Trophoblast cell (in vitro differentiated cells and primary cell): ENCODE data around the gene DNASE1L1.

Experiments
- DNase-seq, 2 donors: peaks; one replicate each; pipeline ENCODE4 v3.0.0-alpha.2; 2016
- H2AFZ ChIP-seq: 2 replicates; pipeline ENCODE4 v1.6.1; 2013; ENCODE audit warnings: low read length, moderate library complexity, mild to moderate bottlenecking; ENCODE audit not compliant: insufficient read depth, poor library complexity
- H2AK5ac ChIP-seq: 2 replicates; pipeline ENCODE4 v1.6.1; 2013; ENCODE audit warnings: mild to moderate bottlenecking, low read length
- H2BK120ac ChIP-seq: 2 replicates; pipeline ENCODE4 v1.6.1; 2013; ENCODE audit warnings: low read length, mild to moderate bottlenecking, moderate library complexity; ENCODE audit not compliant: insufficient read depth, poor library complexity
- H2BK12ac ChIP-seq: 2 replicates; pipeline ENCODE4 v1.6.1; 2013; ENCODE audit warnings: mild to moderate bottlenecking, low read length, moderate library complexity
- H2BK5ac ChIP-seq: 2 replicates; pipeline ENCODE4 v1.6.1; 2013; ENCODE audit warnings: low read length, low read depth, moderate library complexity, mild to moderate bottlenecking; ENCODE audit not compliant: poor library complexity
- H3K14ac ChIP-seq: 2 replicates; pipeline ENCODE4 v1.6.1; 2013; ENCODE audit warnings: mild to moderate bottlenecking, low read length
- H3K18ac ChIP-seq: 2 replicates; pipeline ENCODE4 v1.6.1; 2013; ENCODE audit warnings: mild to moderate bottlenecking, low read length
- H3K23ac ChIP-seq: 2 replicates; pipeline ENCODE4 v1.6.1; 2013; ENCODE audit warnings: low read length
- H3K27ac ChIP-seq: 2 replicates; pipeline ENCODE4 v1.5.1; 2013; ENCODE audit warnings: low read depth, mild to moderate bottlenecking, inconsistent platforms, low read length, moderate library complexity
- H3K27me3 ChIP-seq: 2 replicates; pipeline ENCODE4 v1.6.1; 2013; ENCODE audit warnings: inconsistent platforms, mild to moderate bottlenecking, low read length, moderate library complexity; ENCODE audit not compliant: insufficient read depth
- H3K36me3 ChIP-seq, 2 experiments: 1 replicate in 1 of 2; 2 replicates in 1 of 2; pipeline ENCODE4 v1.6.1; 2013; ENCODE audit warnings: low read length in 2 of 2, mild to moderate bottlenecking in 2 of 2, moderate library complexity in 1 of 2; ENCODE audit not compliant: insufficient read depth in 2 of 2, control insufficient read depth in 1 of 2
- H3K4ac ChIP-seq: 2 replicates; pipeline ENCODE4 v1.6.1; 2013; ENCODE audit warnings: low read depth, mild to moderate bottlenecking, low read length, moderate library complexity
- H3K4me1 ChIP-seq, 2 experiments: 1 replicate in 1 of 2; 2 replicates in 1 of 2; pipeline ENCODE4 v1.6.1; 2013; ENCODE audit warnings: low read length in 2 of 2, mild to moderate bottlenecking in 2 of 2, moderate library complexity in 1 of 2; ENCODE audit not compliant: insufficient read depth in 2 of 2, control insufficient read depth in 1 of 2
- H3K4me2 ChIP-seq: 2 replicates; pipeline ENCODE4 v1.6.1; 2013; ENCODE audit warnings: inconsistent platforms, mild to moderate bottlenecking, low read length, moderate library complexity
- H3K4me3 ChIP-seq: 2 replicates; pipeline ENCODE4 v1.5.1; 2013; ENCODE audit warnings: mild to moderate bottlenecking, low read depth, low read length, inconsistent platforms
- H3K79me1 ChIP-seq: one replicate; pipeline ENCODE4 v1.6.1; 2013; ENCODE audit warnings: low read length
- H3K79me2 ChIP-seq: 2 replicates; pipeline ENCODE4 v1.6.1; 2013; ENCODE audit warnings: low read length, mild to moderate bottlenecking; ENCODE audit not compliant: control insufficient read depth, insufficient read depth, poor library complexity
- H3K9ac ChIP-seq: 2 replicates; pipeline ENCODE4 v1.6.1; 2013; ENCODE audit warnings: mild to moderate bottlenecking, low read length
- H3K9me3 ChIP-seq: 2 replicates; pipeline ENCODE4 v1.6.1; 2013; ENCODE audit warnings: low read depth, mild to moderate bottlenecking, control low read depth, inconsistent platforms, low read length; ENCODE audit not compliant: insufficient read depth
- H4K12ac ChIP-seq: 2 replicates; pipeline ENCODE4 v1.6.1; 2013; ENCODE audit warnings: low read depth, mild to moderate bottlenecking, low read length, moderate library complexity
- H4K8ac ChIP-seq: 2 replicates; pipeline ENCODE4 v1.6.1; 2013; ENCODE audit warnings: low read depth, mild to moderate bottlenecking, low read length, moderate library complexity
- H4K91ac ChIP-seq: one replicate; pipeline ENCODE4 v1.6.1; 2013; ENCODE audit warnings: low read depth, mild to moderate bottlenecking, low read length, moderate library complexity
- WGBS: extraction: QIAGEN DNeasy Blood & Tissue Kit; methylation state at CpG from one replicate; pipeline ENCODE4 v1.1.7; 2013; ENCODE audit warnings: missing lambda C conversion rate; ENCODE audit not compliant: insufficient read length, insufficient coverage; ENCODE audit errors: extremely low coverage; 5-methylcytosine and 5-hydroxymethylcytosine counted together

The DNASE1L1 gene

GRCh38 chrX:154359362-154360154 is 49.5 kb downstream of the DNASE1L1 start:
- Histone ChIP-seq H3K9me3 (no peaks in the 10 kb centered on the region), H3K4me3 (no peak overlapping the region), H3K9ac (no peak overlapping the region), H3K4me1 (no peaks in the 10 kb centered on the region), H3K14ac (no peak overlapping the region), H4K8ac (no peak overlapping the region), H3K79me1 (no peaks in the 10 kb centered on the region), H2BK120ac (no peak overlapping the region), H3K79me2 (no peaks in the 10 kb centered on the region), H3K4ac (no peak overlapping the region), H3K36me3 (peaks cover 96% of the 10 kb centered on the region in 2 experiments), H4K12ac (no peak overlapping the region), H3K27ac (no peak overlapping the region), H3K27me3 (no peaks in the 10 kb centered on the region), H3K23ac (no peak overlapping the region), H2AK5ac (no peak overlapping the region), H3K4me2 (no peak overlapping the region), H4K91ac (no peak overlapping the region), H3K18ac (no peak overlapping the region), H2BK5ac (no peak overlapping the region), H2BK12ac (no peak overlapping the region), H2AFZ (no peak overlapping the region)
- DNase-seq = no peak
- WGBS = no CpG with 5 or more reads among the region's 41 CpGs

DNA sequence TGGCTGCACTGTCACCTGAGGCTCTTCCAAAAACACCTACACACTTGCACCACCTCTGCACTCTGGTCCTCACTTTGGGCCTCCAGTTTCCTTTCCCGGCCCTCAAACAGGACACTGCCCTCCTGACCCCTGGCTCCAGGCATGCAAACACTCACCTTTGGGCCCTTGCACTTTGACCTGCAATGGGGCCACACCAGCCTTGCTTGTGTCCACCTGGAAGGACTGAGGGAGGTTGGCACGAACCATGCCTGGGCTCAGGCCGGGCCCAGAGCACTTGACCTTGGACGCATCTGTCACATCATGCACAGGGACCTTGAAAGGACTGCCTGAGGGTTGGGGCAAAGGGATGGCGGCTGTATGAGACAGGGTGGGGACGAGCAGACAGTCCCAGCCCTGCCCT is 50.2 kb downstream of the DNASE1L1 start:
- peaks cover 96% of the 10 kb centered on the region in 2 experiments for H3K36me3 ChIP-seq
- no peaks in the 10 kb centered on the region for H3K27me3 ChIP-seq
- no peak overlapping the region for H2AK5ac ChIP-seq
- no peak overlapping the region for H2BK5ac ChIP-seq
- H3K4me2 ChIP-seq = no peak overlapping the region
- no CpG with 5 or more reads among the region's 6 CpGs for WGBS
- no peaks in the 10 kb centered on the region for H3K79me2 ChIP-seq
- no peak overlapping the region for H3K27ac ChIP-seq
- H4K8ac ChIP-seq = no peak overlapping the region
- no peak overlapping the region for H4K91ac ChIP-seq
- H2BK12ac ChIP-seq = no peak overlapping the region
- H3K18ac ChIP-seq = no peak overlapping the region
- DNase-seq = no peak
- no peak overlapping the region for H2BK120ac ChIP-seq
- no peaks in the 10 kb centered on the region for H3K4me1 ChIP-seq
- no peak overlapping the region for H4K12ac ChIP-seq
- no peak overlapping the region for H3K23ac ChIP-seq
- H3K14ac ChIP-seq = no peak overlapping the region
- no peaks in the 10 kb centered on the region for H3K9me3 ChIP-seq
- no peak overlapping the region for H3K9ac ChIP-seq
- no peak overlapping the region for H3K4me3 ChIP-seq
- no peak overlapping the region for H3K4ac ChIP-seq
- H2AFZ ChIP-seq = no peak overlapping the region
- no peaks in the 10 kb centered on the region for H3K79me1 ChIP-seq

GRCh38 chrX:154358011-154358410 is 51.0 kb downstream of the DNASE1L1 start:
- no peak overlapping the region for H4K8ac ChIP-seq
- H2AFZ ChIP-seq = no peak overlapping the region
- H4K12ac ChIP-seq = no peak overlapping the region
- H3K23ac ChIP-seq = no peak overlapping the region
- no peak overlapping the region for H3K27ac ChIP-seq
- H3K27me3 ChIP-seq = no peaks in the 10 kb centered on the region
- no peak overlapping the region for H2AK5ac ChIP-seq
- H3K4me3 ChIP-seq = peak overlapping the region; percentile 10
- H3K9ac ChIP-seq = no peak overlapping the region
- no peak overlapping the region for H3K18ac ChIP-seq
- H2BK5ac ChIP-seq = no peak overlapping the region
- no peak overlapping the region for H3K4me2 ChIP-seq
- H3K9me3 ChIP-seq = no peaks in the 10 kb centered on the region
- H3K79me2 ChIP-seq = no peaks in the 10 kb centered on the region
- no peak overlapping the region for H2BK12ac ChIP-seq
- H3K4me1 ChIP-seq = no peaks in the 10 kb centered on the region
- no peak for DNase-seq
- no peak overlapping the region for H3K14ac ChIP-seq
- H3K79me1 ChIP-seq = no peaks in the 10 kb centered on the region
- no peak overlapping the region for H2BK120ac ChIP-seq
- no peak overlapping the region for H3K4ac ChIP-seq
- no CpG with 5 or more reads among the region's 11 CpGs for WGBS
- H4K91ac ChIP-seq = no peak overlapping the region
- peaks cover 97 to 98% of the 10 kb centered on the region in 2 experiments for H3K36me3 ChIP-seq

- H4K12ac ChIP-seq = no peak overlapping the region
- no peak overlapping the region for H3K23ac ChIP-seq
- H3K4me1 ChIP-seq = no peaks in the 10 kb centered on the region
- H3K27ac ChIP-seq = no peak overlapping the region
- H3K9me3 ChIP-seq = no peaks in the 10 kb centered on the region
- DNase-seq = no peak
- no peak overlapping the region for H2AFZ ChIP-seq
- H2BK120ac ChIP-seq = no peak overlapping the region
- no peaks in the 10 kb centered on the region for H3K79me2 ChIP-seq
- no peak overlapping the region for H4K91ac ChIP-seq
- H3K4me2 ChIP-seq = no peak overlapping the region
- no peak overlapping the region for H4K8ac ChIP-seq
- H3K18ac ChIP-seq = no peak overlapping the region
- no peak overlapping the region for H3K4me3 ChIP-seq
- H3K14ac ChIP-seq = no peak overlapping the region
- no peak overlapping the region for H2BK5ac ChIP-seq
- no peak overlapping the region for H3K9ac ChIP-seq
- H3K79me1 ChIP-seq = no peaks in the 10 kb centered on the region
- WGBS = no CpG with 5 or more reads among the region's 27 CpGs
- H3K27me3 ChIP-seq = no peaks in the 10 kb centered on the region
- H2AK5ac ChIP-seq = no peak overlapping the region
- peaks cover 97 to 98% of the 10 kb centered on the region in 2 experiments for H3K36me3 ChIP-seq
- H3K4ac ChIP-seq = no peak overlapping the region
- no peak overlapping the region for H2BK12ac ChIP-seq
Measured at GRCh38 chrX:154357205-154357604, 51.8 kb downstream of the DNASE1L1 start.
